ENCODE results near the gene ST6GALNAC2.

Gene ST6GALNAC2

GRCh38 chr17:76599694-76600460, 14.2 kb upstream of the ST6GALNAC2 start:
- DNase-seq = no peak

DNA sequence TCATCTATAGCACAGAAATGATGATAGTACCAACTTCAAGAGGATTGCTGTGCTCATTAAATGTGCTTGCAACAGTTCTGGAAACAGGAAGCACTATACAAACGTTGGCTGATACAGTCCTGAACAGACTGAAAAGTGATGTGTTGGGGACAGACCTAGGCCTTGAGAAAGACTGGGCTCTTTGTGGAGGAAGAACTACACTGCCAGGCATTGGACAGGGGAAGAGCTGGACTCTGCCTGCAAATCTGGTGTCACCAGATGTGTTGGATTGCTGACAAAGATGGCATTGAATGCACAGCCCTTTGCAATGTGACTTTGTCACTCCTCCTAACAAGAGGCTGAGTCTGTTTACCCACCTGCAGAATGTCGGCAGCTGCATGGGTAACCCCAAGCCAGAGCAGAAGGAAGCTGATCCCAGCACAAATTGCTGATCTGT, 12.4 kb upstream of the ST6GALNAC2 start:
- DNase-seq = peak in 42 of 56 donors; percentile 3 to 74 (median 42)

DNA sequence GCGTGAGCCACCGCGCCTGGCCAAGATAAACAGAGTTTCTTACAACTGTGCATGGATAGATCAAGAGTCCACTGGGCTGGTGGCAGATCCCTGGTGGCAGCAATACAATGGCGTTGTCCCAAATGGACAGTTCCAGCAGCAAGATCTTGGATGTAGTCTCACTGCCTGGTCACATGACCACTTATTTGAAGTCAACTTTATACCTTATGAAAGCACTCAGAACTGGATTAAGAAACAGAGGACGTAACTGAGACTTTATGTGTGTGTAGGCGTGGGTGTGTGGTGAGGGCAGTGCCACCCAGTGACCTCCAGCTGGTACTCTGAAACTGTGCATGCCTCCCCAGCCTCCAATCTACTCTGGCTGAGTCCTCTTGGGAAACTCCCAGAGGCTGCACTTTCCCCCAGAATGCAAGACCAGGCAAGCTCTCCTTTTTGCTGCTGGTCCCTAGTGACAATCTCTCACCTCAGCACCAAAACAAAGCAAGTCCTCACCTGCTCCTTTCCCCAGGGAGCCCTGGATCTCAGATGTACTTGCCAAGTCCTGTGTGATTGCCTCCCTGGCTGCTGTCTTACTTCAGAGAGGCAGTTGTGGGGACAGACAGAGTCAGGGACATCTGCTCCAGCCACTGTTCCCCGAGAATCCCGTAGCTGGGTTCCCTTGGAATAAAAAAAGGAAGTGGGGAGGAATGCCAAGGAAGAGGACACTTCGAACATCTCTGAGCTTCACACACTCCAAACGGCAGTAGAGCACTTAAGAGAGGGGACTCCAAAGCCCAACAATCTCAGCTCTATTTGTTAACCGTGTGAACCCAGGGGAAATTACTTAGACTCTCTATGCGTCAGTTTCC, 11.7 kb upstream of the ST6GALNAC2 start:
- DNase-seq = no peak

DNA sequence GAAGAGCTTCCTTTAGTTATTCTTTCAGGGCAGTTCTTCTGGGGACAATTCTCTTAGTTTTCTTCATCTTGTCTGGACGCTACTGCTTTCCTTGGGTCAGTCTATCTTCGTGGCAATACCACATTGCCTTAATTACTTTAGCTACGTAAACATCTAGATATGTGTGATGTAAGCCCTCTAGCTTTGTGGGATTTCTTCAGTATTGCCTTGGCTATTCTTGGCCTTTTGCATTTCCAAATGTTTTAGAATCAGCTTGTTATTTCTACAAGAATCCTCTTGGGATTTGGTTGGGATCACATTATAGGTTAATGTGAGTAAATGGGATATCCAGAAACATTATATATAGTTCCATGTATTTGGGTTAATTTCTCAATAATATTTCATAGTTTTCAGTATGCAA, 9.0 kb upstream of the ST6GALNAC2 start:
- no peak for DNase-seq

DNA sequence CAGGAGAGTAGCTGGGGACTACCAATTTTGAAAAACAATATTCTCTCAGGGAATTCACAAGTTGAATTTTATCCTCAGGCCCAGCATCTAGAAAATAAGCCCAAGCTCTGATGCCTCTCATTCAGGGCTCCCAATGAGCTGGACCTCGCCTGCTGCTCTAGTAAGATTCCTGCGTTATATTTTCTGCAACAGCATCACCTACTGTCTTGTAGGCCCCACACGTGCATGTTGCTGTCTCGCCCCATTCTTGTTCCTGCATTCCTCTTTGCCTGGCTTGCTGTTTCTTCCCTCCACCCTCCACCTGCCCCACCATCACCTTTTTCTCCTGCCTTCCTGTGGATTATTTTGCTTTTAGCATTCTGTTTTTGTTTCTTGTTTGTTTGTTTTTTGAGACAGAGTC, 8.3 kb upstream of the ST6GALNAC2 start:
- no peak for DNase-seq

DNA sequence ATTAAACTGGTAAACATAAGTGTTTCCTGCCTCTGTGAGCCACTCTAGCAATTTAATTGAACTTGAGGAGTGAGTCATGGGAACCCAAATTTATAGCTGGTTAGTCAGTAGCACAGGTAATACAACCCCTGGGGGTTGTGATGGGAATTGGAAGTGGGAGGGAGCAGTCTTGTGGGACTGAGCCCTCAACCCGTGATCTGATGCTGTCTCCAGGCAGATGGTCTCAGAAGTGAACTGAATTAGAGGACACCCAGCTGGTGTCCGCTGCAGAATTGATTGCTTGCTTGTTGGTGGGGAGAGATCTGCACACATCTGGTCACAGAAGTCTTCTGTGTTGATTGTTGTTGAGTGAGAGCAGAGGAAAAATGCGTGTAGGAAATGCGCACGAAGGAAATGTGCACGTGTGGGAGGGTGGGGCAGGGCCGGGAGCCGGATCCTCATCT, 7.7 kb upstream of the ST6GALNAC2 start:
- DNase-seq = no peak

DNA sequence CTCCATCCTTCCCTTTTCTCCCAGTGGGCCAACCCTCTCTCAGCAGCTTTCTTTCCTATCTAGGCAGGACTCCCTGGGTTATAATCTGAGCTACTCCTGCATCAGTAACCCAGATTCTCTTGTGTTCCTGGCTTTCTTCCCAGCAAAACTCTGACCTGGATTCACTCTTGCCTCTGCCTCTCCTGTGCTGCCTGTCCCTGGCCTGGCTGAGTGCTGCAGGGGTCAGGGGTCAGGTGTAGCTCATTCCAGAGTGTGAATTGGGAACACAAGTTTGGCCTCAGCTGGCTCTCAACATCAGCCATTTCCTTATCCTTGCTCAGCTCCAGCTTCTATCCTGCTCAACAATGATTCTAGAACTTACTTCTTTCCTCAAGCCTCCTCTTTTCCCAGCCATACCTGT, 2.5 kb upstream of the ST6GALNAC2 start:
- DNase-seq = no peak

DNA sequence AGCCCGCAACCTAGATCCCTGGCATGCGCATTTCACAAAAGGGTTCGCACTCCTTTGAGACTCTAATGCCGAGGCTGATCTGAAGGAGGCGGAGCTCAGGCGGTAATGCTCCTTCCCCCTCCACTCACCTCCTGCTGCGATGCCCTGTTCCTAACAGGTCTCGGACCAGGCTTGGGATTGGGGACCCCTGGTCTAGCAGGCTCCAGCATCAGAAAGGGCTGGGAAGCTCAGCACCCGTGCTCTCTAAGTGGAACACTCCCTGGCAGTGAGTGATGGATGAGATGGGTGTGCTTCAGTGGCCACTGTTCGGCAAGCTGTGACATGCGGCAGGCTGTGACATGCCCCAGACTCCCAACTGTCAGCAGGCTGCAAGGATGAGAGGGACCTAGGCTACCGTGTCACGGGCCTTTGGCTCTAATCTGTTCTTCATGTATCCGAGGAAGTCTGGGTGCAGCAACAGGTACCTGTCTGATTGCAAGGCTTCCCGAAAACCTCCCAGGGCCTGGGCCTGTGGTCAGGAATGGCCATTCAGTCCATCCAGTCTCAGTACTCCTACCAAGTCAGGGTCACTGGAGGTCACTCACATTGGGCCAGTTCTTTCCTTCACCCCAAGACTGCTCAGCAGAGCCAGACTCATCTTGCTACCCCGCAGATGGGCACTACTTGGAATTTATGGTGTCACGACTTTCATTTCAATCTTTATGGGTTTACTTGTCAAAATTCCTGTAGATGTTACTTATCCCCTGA, 1.3 kb upstream of the ST6GALNAC2 start:
- DNase-seq = no peak

DNA sequence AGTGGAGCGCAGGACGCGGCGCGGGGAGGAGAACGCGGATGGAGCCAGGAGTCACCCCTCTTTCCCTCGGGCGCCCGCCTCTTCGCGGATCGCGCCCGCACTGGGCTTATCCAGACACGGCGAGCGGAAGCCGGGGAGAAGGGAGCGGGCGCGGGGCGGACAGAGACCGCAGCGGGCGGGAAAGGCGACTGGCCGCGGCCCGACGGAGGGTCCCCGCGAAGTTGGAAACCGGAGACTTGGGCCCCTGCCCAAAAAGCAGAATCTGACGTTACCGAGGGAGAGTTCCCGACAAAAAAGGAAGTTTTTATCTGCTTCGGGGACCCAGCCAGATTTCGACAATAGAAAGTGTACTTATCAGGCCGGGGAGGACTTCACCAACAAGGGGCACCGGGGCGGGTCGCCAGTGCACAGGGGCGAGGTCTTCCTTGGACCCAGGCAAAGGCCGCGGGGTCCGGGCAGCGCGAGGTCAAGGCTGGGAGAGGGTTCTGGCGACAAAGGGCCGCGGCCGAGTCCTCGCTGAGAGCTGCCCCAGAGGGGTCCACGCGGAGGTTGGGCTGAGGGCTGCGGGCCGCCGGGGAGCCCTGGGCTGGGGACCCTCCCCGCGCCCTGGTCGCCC, 519 bp downstream of the ST6GALNAC2 start:
- DNase-seq = no peak

DNA sequence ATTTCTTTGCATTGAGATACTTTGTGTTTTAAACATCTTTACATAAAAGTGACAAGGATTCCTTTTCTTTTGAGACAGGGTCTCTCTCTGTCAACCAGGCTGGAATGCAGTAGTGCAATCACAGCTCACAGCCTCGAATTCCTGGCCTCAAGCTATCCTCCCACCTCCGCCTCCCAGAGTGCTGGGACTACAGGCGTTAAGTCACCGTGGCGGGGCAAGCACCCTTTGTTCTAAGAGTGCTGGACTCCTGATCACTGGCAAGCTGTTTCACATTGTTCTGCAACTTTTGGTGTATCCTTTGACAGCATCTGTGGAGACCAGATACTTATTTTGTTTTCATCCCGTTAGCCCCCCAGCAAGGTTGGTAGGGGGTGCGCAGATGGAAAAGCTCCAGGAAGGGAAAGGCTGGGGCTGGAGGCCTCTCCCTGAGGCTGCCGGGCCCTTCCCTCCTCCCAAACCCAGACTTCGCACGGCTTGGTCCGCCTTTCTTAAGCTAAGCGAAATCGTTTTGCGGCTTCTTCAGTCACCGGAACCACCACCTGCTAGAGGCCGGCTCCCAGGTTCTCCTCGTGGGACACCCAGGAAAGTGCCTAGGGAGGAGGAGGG, 1.1 kb downstream of the ST6GALNAC2 start:
- DNase-seq = no peak

DNA sequence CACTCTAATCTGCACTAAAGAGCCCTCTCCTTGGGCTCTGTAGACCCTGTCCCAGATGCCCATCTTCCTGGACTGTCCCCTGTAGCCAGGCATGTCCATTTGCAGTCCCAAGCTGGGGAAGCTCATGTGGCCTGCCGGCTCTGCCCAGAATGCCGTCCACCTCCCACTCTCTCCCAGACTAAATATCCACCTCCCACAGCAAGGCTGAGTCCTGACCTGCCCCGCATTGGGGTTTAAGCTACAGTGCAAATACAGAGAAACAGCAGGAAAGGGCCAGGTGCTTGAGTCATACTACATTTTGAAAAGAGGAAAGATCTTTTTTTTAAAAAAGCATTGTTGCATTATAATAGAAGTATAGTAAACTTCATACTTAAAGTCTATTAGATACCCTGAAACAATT, 3.0 kb downstream of the ST6GALNAC2 start:
- DNase-seq = no peak

DNA sequence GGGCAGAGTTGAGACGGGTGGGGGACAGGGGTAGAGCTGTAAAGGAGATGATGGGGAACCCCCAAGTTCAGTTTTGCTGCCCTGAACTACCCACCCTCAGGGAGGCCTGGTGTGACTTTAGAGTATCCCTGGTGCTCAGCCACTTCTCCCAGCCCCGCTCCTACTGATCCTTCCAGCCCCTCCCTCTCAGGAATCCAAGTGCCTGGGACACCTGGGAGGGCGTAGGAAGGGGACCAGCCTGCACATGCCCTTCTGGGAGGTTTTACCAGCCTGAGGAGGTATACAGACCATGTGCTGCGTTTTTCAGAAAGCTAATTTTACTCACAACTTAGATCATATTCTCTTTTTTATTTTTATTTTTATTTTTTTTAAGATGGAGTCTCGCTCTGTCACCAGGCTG, 4.1 kb downstream of the ST6GALNAC2 start:
- DNase-seq = no peak

GRCh38 chr17:76579281-76579680, 6.4 kb downstream of the ST6GALNAC2 start:
- DNase-seq = no peak

- no peak for DNase-seq
Measured at GRCh38 chr17:76578376-76578775, 7.3 kb downstream of the ST6GALNAC2 start.

DNA sequence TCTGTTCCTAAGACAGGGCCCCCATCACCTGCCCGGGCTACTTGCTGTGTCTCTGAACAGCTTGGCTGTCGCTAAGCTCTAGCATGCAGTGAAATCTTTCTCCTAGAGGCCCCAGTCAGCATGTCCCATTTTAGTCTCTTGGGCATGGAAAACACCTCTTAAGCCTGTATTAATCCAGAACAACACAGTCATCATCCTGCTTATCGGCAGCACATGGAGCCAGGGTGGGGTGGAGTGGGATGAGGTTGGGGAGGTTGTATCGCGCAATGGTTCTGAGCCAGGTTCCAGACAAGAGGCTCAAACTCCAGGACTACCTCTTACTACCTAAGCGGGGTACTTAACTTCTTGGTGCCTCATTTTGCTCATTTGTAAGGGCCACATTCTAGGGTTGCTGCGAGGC, 7.8 kb downstream of the ST6GALNAC2 start:
- no peak for DNase-seq

DNA sequence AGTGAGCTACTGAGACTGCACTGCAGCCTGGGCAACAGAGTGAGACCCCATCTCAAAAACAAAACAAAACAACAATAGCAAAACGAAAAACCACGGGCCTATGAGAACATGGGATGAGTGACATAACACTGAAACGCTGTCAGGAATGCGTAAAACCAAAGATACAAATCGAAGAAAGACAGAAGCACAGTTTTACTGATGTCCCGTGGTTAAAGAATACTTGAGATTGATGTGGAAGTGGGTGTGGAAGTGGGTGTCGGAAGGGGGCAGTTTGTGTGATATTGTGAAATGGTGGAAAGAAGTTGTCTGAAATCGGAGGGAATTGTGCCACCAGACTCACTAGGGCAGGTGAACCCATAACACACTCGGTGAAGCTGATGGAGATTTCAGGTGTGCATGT, 9.5 kb downstream of the ST6GALNAC2 start:
- no peak for DNase-seq

- no peak for DNase-seq
Measured at GRCh38 chr17:76575570-76575969, 10.1 kb downstream of the ST6GALNAC2 start.

- no peak for DNase-seq
Measured at GRCh38 chr17:76574166-76574565, 11.5 kb downstream of the ST6GALNAC2 start.

- no peak for DNase-seq
Measured at GRCh38 chr17:76573096-76573495, 12.6 kb downstream of the ST6GALNAC2 start.

DNA sequence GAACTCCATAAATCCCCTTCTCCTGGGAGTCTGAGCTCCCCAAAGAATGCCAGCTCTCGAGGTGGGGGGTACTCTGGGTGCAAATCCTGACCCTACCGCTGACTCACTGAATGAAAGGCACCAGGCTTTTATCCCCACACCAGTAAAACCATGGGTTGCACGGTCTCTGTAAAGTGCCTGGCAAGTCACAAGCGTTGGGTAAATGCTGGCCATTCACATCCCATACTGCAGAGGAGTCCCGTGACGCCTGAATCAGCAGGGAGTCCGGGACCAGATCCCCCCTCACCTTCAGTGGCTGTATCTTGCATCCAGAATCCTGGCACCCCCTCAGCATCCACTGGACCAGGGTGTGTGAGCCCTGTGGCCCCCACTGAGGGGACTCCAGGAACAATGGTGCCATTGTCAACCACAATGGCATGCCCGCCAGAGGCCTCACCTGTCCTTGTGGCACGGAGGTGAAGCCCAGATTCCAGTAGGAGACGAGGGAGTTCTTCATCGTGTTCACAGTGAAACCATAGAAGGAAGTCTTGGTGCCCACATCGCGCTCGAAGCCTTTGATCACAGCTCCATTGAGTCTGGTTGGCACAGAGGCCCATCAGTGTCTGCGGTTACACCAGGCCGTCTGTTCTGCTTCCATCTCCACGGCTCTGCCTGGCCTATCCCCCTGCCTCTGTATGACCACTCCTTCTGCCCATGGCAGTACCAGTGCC, 13.3 kb downstream of the ST6GALNAC2 start:
- DNase-seq = no peak
